LNCAP (cell line): ENCODE results near the gene SALL3.

Source experiments
- TF ChIP-seq, protein P1 (sequence below): fragments of 450-650 bp; IDR thresholded peaks from 2 replicates; pipeline ENCODE4 v1.5.1; 2017; ENCODE audit warnings: mild to moderate bottlenecking

Gene SALL3

GRCh38 chr18:78953566-78953965 is 26.1 kb upstream of the SALL3 start:
- TF ChIP-seq, protein P1, sequence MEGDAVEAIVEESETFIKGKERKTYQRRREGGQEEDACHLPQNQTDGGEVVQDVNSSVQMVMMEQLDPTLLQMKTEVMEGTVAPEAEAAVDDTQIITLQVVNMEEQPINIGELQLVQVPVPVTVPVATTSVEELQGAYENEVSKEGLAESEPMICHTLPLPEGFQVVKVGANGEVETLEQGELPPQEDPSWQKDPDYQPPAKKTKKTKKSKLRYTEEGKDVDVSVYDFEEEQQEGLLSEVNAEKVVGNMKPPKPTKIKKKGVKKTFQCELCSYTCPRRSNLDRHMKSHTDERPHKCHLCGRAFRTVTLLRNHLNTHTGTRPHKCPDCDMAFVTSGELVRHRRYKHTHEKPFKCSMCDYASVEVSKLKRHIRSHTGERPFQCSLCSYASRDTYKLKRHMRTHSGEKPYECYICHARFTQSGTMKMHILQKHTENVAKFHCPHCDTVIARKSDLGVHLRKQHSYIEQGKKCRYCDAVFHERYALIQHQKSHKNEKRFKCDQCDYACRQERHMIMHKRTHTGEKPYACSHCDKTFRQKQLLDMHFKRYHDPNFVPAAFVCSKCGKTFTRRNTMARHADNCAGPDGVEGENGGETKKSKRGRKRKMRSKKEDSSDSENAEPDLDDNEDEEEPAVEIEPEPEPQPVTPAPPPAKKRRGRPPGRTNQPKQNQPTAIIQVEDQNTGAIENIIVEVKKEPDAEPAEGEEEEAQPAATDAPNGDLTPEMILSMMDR = no peak

DNA sequence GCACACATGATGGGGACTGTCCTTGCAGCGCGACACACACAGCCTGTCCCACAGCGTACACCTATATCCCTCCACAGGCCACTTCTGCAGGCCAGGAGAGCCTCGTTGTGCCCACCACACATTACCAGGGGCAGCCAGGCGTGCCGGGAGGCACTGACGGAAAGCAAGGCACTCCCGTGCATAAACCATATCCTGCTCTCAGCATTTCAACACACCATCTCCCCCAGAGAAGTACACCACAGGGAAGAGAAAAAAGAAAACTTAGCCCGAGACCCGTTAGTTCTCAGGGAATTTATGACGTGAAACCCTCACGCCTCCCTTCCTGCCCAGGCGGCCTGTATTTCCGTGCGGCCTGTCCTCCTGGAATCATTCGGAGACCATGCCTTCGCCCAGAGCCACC is 24.6 kb upstream of the SALL3 start:
- TF ChIP-seq, protein P1 = no peak

- TF ChIP-seq, protein P1 = no peak
Measured at GRCh38 chr18:78957140-78957539, 22.5 kb upstream of the SALL3 start.

- TF ChIP-seq, protein P1 = no peak
Measured at GRCh38 chr18:78960709-78961108, 18.9 kb upstream of the SALL3 start.

GRCh38 chr18:78962098-78962497 is 17.5 kb upstream of the SALL3 start:
- TF ChIP-seq, protein P1 = no peak

- TF ChIP-seq, protein P1 = no peak
Measured at GRCh38 chr18:78965260-78965659, 14.4 kb upstream of the SALL3 start.

GRCh38 chr18:78965917-78966792 is 13.5 kb upstream of the SALL3 start:
- TF ChIP-seq, protein P1 = no peak
